Measurements from ENCODE around the gene FHL2.

Gene FHL2

DNA sequence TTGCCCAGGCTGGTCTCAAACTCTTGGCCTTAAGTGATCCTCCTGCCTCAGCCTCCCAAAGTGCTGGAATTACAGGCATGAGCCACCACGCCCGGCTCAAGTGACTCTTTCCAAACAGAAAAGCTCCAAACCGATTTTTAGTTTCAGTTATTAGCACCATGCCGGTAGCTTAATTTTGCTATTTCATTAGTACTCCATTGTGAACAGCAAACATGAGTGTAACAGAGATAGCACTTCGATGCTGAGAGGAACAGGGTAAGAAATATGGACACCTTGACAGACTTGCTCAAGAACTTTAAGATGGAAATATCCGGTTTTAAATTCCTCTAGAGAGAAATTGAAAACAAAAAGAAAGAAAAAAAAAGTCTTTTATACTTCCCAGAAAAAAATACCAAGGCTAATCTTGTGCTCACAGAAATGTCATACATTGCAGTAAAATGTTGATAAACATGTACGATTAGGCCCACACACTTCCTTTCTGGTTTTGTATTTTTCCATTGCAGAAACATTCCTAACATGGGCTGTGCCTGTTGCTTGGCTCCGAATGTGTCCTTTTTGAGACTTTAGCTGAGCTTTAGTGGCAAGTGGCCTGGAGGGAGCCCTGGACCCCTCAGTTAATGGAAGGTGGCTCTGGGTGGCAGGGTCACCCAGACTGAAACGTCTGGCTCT is 18.3 kb downstream of the FHL2 start:
- Histone ChIP-seq H3K79me2 (no peaks in the 10 kb centered on the region), H3K4me1 (no peaks in the 10 kb centered on the region), H3K27ac (no peak overlapping the region), H3K4me3 (ENCODE audit: low read depth, low read length) (no peak overlapping the region), H3K9ac (no peak overlapping the region), H2AFZ (no peak overlapping the region), H3K9me3 (ENCODE audit: control insufficient read depth, low read length) (no peaks in the 10 kb centered on the region), H3K4me2 (ENCODE audit: low read length) (no peak overlapping the region), H3K27me3 (ENCODE audit: control insufficient read depth, insufficient read depth, low read length) (no peaks in the 10 kb centered on the region), H3K36me3 (ENCODE audit: control insufficient read depth, insufficient read depth, low read length) (no peaks in the 10 kb centered on the region)
- TF ChIP-seq, protein P1, sequence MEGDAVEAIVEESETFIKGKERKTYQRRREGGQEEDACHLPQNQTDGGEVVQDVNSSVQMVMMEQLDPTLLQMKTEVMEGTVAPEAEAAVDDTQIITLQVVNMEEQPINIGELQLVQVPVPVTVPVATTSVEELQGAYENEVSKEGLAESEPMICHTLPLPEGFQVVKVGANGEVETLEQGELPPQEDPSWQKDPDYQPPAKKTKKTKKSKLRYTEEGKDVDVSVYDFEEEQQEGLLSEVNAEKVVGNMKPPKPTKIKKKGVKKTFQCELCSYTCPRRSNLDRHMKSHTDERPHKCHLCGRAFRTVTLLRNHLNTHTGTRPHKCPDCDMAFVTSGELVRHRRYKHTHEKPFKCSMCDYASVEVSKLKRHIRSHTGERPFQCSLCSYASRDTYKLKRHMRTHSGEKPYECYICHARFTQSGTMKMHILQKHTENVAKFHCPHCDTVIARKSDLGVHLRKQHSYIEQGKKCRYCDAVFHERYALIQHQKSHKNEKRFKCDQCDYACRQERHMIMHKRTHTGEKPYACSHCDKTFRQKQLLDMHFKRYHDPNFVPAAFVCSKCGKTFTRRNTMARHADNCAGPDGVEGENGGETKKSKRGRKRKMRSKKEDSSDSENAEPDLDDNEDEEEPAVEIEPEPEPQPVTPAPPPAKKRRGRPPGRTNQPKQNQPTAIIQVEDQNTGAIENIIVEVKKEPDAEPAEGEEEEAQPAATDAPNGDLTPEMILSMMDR (IDR thresholded peaks at IDR 0.05) = no peak

DNA sequence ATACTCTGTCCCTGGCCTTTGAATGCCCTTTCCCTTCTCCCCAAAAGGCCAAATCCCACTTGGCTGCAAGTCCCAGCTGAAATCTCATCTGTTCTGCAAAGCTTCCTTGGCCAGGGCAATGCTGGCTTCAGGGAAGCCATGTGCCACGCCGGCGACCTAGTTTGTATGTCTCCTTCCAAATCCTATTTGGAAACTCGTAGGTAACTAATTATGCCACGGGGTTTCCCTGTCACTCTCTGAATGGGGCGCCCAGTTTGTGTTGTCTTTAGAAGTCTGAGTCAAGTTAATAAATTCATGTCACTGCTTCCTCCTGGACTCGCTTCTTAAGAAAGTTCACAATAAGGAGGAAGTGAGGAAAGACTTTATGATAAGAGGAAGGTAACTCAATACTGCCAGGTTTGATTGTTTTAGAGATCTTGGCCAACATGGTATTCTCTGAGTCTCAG is 19.1 kb downstream of the FHL2 start:
- Histone ChIP-seq H3K27me3 (ENCODE audit: control insufficient read depth, insufficient read depth, low read length) (no peaks in the 10 kb centered on the region), H3K27ac (no peak overlapping the region), H3K36me3 (ENCODE audit: control insufficient read depth, insufficient read depth, low read length) (no peaks in the 10 kb centered on the region), H3K9me3 (ENCODE audit: control insufficient read depth, low read length) (no peaks in the 10 kb centered on the region), H3K4me1 (no peaks in the 10 kb centered on the region), H3K4me2 (ENCODE audit: low read length) (no peak overlapping the region), H3K4me3 (ENCODE audit: low read depth, low read length) (no peak overlapping the region), H3K9ac (no peak overlapping the region), H3K79me2 (no peaks in the 10 kb centered on the region), H2AFZ (no peak overlapping the region)
- TF ChIP-seq, protein P1 (IDR thresholded peaks at IDR 0.05) = no peak

DNA sequence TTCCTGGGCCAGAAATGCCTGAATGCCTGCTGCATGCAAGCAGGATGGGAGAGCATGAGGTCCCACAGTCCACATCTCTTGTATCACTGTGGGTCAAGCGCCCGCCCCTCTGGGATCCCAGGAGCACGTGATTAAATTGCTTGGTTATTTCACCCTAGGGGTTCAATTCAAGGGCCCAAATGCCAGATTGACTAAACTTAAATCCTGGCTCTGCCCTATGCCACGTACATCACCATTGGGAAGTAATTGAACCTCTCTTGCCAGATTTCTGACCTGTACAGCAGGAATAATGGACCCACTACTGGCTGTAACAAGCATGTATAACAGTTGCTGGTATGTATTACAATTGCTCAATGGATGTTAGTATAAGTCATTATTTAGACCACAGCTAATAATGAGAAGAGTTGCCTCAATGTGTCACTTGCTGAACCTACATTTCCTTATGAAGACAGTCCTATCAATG is 19.9 kb downstream of the FHL2 start:
- no peak overlapping the region for H3K27ac ChIP-seq
- no peaks in the 10 kb centered on the region for H3K4me1 ChIP-seq
- no peaks in the 10 kb centered on the region for H3K9me3 ChIP-seq (ENCODE audit: control insufficient read depth, low read length)
- H3K36me3 ChIP-seq (ENCODE audit: control insufficient read depth, insufficient read depth, low read length) = no peaks in the 10 kb centered on the region
- TF ChIP-seq, protein P1 (IDR thresholded peaks at IDR 0.05) = no peak
- H3K9ac ChIP-seq = no peak overlapping the region
- no peak overlapping the region for H2AFZ ChIP-seq
- no peak overlapping the region for H3K4me2 ChIP-seq (ENCODE audit: low read length)
- no peaks in the 10 kb centered on the region for H3K27me3 ChIP-seq (ENCODE audit: control insufficient read depth, insufficient read depth, low read length)
- H3K4me3 ChIP-seq (ENCODE audit: low read depth, low read length) = no peak overlapping the region
- H3K79me2 ChIP-seq = no peaks in the 10 kb centered on the region

DNA sequence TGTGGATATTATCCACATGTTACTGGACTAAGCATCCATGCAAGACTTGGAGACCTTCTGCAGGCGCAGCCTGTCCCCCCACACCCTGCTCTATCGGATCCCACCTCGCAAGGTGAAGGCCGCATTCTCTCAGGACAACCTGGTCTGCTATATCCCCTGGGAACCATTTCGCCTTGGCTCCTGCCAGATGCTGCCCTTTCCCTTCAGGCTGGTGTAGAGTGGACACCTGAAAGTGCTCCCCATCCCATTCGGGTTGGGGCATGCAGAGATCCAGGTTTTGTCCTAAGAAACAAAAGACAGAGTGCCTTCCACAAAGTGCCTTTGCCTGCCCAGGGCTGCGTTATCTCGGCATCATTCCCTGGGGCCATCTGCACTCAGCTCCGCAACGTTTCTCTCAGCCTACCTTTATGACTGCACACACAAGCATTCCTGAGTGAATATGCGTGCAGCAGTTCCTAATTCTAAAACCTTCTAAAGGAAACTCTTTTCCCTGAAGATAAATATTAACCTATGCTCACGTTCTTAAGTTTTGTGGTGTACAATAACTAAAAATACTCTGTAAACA is 20.5 kb downstream of the FHL2 start:
- Histone ChIP-seq H2AFZ (no peak overlapping the region), H3K4me3 (ENCODE audit: low read depth, low read length) (no peak overlapping the region), H3K4me1 (no peaks in the 10 kb centered on the region), H3K27me3 (ENCODE audit: control insufficient read depth, insufficient read depth, low read length) (no peaks in the 10 kb centered on the region), H3K9me3 (ENCODE audit: control insufficient read depth, low read length) (no peaks in the 10 kb centered on the region), H3K9ac (no peak overlapping the region), H3K36me3 (ENCODE audit: control insufficient read depth, insufficient read depth, low read length) (no peaks in the 10 kb centered on the region), H3K27ac (no peak overlapping the region), H3K79me2 (no peaks in the 10 kb centered on the region), H3K4me2 (ENCODE audit: low read length) (no peak overlapping the region)
- TF ChIP-seq, protein P1 (IDR thresholded peaks at IDR 0.05) = no peak

- no peak overlapping the region for H2AFZ ChIP-seq
- H3K4me2 ChIP-seq (ENCODE audit: low read length) = no peak overlapping the region
- no peak overlapping the region for H3K9ac ChIP-seq
- TF ChIP-seq, protein P1 (IDR thresholded peaks at IDR 0.05) = no peak
- H3K9me3 ChIP-seq (ENCODE audit: control insufficient read depth, low read length) = no peaks in the 10 kb centered on the region
- H3K36me3 ChIP-seq (ENCODE audit: control insufficient read depth, insufficient read depth, low read length) = no peaks in the 10 kb centered on the region
- no peaks in the 10 kb centered on the region for H3K79me2 ChIP-seq
- H3K27ac ChIP-seq = no peak overlapping the region
- no peaks in the 10 kb centered on the region for H3K27me3 ChIP-seq (ENCODE audit: control insufficient read depth, insufficient read depth, low read length)
- H3K4me3 ChIP-seq (ENCODE audit: low read depth, low read length) = no peak overlapping the region
- H3K4me1 ChIP-seq = no peaks in the 10 kb centered on the region
Measured at GRCh38 chr2:105377871-105378270, 21.0 kb downstream of the FHL2 start.
